Fibroblast of lung (primary cell): ENCODE results near the gene KCNH2.

Experiments
- CTCF ChIP-seq, 2 donors: IDR thresholded peaks in 1 of 2; conservative IDR thresholded peaks in 1 of 2; 1 replicate in 1 of 2; 2 replicates in 1 of 2; pipeline ENCODE4 v1.5.1; 2011 to 2012; ENCODE audit warnings: low read length in 2 of 2, control low read depth in 1 of 2, inconsistent platforms in 1 of 2, low read depth in 1 of 2, mild to moderate bottlenecking in 1 of 2
- EZH2 ChIP-seq: IDR thresholded peaks from 2 replicates; pipeline ENCODE4 v1.5.1; 2012; ENCODE audit warnings: low read length, control low read depth, mild to moderate bottlenecking; ENCODE audit errors: missing control alignments

GRCh38 chr7:150898475-150899011 lies 79.6 kb downstream of the KCNH2 start:
- TF ChIP-seq CTCF (conservative IDR thresholded peaks at IDR 0.05 in 1 of 2, IDR thresholded peaks at IDR 0.05 in 1 of 2; ENCODE audit: low read depth in 1 of 2, low read length in 2 of 2) (peak; percentile 79 to 92), EZH2 (no peak)
